ENCODE data around the gene USH2A.

Gene USH2A

DNA sequence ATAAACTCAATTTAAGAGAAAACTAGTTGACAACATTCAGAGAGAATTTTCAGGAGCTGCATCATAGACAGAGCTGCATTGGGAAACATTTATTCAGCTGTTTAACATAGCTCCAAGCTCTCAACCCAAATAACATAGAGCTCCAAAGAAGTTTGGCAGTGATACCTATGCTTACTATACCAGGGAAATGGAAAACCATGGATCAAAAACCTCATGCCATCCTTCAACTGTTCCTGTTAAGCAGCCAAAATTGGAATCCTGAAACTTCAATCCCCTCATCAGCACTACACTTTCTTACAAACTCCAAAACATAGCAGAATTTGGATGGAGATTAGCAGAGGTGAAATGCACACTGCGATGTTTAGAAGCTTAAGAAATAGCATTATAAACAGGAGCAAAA is 164.4 kb downstream of the USH2A start:
- no peak for DNase-seq

DNA sequence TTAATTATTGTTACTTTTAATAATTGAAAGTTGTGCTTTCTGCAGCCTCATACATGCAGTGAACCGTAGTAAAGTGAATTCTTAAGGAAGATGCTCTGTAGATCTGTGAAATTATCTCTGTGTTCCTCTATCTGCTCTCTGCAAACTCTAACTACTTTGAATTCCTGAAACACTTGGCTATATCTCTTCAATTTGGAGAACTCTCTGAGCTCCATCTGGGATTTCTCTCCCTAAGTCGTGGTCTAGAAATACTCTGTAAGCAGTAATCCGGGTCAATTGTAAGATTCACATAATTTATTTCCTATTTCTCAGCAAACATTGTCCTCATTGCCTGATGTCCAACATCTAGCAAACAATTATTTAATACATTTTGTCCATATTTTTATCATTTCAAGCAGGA is 164.9 kb downstream of the USH2A start:
- no peak for DNase-seq

- no peak for DNase-seq
Observed at GRCh38 chr1:216250861-216251260, 172.4 kb downstream of the USH2A start.

- DNase-seq, result no peak
Observed at GRCh38 chr1:216248628-216249027, 174.6 kb downstream of the USH2A start.

- no peak for DNase-seq
Observed at GRCh38 chr1:216247937-216248336, 175.3 kb downstream of the USH2A start.

DNA sequence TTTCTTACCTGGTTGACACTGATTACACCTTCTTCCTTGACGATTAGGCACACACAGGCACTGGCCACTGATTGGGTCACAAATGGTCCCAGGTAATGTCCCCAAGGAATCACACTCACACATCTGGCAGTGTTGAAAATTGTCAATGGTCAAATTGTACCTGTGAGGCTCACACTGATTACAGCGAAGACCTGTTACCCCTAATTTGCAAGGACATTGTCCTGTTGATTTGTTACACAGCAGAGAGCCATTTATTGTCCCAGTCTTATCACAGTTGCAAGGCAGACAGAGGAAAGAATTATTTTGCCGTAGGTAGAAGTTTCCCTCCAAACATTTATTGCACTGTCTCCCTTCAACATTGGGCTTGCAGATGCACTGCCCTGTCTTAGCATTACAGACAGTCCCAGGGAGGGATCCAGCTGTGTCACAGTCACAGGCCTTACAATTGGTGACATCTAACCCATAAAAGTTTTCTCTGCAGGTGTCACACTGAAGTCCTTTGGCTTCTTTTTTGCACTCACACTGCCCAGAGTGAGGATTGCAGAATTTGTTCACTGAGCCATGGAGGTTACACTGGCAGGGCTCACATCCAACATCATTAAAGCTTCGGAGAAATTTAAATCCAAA is 176.6 kb downstream of the USH2A start:
- no peak for DNase-seq

- no peak for DNase-seq
Observed at GRCh38 chr1:216238844-216239243, 184.4 kb downstream of the USH2A start.

DNA sequence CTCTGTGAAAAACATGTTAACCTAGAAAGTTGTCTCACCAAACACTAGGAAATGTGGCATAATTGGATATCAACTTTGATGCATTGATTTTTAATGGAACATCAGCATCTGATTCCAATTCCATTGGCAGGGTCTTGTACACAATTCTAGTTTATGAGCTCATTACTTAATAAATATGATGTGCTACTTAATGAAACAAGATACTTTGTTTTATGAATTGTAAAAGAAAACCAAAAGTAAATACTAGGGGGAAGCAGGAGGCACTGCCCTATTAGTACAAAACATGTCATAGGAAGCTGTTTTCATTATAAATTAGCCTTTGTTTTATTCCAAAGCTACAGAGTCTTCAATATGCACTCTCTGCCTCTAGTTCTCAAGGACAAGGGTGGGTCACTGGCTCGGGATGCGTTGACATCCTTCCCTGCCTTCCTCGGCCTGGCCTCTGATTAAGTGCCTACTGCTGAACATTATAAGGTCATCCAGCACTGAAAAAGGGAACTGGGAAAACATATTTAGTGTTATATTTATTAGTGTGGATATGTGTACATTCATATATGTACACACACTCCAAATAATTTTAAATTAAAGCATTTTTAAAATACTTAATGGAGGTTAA is 185.2 kb downstream of the USH2A start:
- no peak for DNase-seq

DNA sequence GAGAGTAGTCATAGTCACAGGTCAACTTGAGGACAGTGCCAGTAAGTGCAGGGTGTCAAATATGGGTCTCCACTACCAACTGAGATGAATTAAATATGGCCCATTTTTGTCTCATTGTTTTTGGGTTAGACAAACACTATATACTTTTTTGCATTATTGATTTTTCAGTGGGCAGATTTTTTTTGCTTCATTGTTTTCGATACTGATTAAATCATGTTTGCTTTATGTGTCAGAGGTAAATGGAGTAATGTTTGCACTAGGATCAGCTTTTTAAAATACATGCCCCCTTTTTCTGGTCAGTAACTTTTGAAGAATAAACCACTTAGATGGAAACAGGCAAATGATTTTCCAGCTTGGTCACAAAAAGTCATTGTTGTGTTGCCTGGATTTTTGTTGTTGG is 199.0 kb downstream of the USH2A start:
- DNase-seq, result no peak

- DNase-seq, result no peak
Observed at GRCh38 chr1:216223486-216223885, 199.8 kb downstream of the USH2A start.

DNA sequence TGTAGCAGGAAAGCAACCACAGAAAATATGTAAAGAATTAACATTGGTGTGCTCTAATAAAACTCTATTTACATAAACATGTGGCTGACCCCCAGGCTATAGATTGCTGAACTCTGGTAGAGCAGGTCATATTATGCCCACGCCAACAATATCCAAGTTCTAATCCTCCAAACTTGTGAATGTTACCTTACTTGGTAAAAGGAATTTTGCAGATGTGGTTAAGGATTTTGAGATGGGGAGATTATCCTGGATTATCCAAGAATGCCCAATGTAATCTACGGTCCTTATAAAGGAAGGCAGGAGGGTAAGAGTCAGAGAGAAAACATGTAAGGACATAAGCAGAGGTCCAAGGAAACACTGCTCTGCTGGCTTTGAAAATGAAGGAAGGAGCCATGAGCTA is 201.0 kb downstream of the USH2A start:
- no peak for DNase-seq

- no peak for DNase-seq
Observed at GRCh38 chr1:216221260-216221700, 202.0 kb downstream of the USH2A start.

DNA sequence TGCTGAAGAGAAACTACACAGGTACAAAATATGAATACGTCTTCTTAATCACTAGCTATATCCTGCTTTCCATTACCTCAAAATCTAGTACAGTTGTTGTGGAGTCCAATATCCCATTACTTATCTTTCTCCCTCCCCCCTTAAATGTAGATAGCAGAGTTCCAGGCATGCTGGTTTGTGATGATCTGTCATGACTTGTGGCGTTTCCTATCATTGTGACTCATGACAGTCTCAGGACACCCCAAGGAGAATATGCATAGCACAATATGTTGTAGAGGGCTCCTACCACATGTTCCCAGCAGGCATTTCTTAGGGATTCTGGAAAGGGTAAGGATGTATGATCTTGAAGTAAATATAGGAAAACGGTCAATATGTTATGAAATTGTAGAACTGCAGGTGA is 206.9 kb downstream of the USH2A start:
- DNase-seq, result no peak

- no peak for DNase-seq
Observed at GRCh38 chr1:216215169-216215568, 208.1 kb downstream of the USH2A start.

GRCh38 chr1:216212826-216213225 is 210.4 kb downstream of the USH2A start:
- no peak for DNase-seq

GRCh38 chr1:216210081-216210480 is 213.2 kb downstream of the USH2A start:
- no peak for DNase-seq

DNA sequence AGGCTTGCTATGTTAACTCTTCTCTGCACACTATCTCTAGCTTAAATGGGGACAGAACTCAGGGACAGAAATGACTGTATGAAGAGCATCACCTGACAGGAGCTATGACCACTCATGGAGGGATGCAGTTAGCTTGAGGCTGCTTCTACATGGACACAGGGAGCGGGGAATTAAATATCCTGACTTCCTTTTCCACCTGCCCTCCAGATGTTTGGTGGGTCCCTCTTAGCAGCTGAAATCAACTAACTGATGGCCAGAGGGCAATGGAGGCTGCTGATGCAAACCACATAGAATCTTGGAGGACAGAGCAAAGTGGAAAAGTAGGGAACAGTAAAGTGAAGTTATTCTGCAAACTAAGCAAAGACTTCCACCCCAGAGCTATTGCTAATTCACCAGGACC is 214.1 kb downstream of the USH2A start:
- DNase-seq, result no peak

- DNase-seq, result no peak
Observed at GRCh38 chr1:216207154-216207553, 216.1 kb downstream of the USH2A start.

- DNase-seq, result no peak
Observed at GRCh38 chr1:216205176-216205575, 218.1 kb downstream of the USH2A start.

GRCh38 chr1:216201946-216202345 is 221.3 kb downstream of the USH2A start:
- DNase-seq, result no peak

- DNase-seq, result no peak
Observed at GRCh38 chr1:216200941-216201340, 222.3 kb downstream of the USH2A start.

GRCh38 chr1:216194721-216195120 is 228.5 kb downstream of the USH2A start:
- DNase-seq, result no peak

DNA sequence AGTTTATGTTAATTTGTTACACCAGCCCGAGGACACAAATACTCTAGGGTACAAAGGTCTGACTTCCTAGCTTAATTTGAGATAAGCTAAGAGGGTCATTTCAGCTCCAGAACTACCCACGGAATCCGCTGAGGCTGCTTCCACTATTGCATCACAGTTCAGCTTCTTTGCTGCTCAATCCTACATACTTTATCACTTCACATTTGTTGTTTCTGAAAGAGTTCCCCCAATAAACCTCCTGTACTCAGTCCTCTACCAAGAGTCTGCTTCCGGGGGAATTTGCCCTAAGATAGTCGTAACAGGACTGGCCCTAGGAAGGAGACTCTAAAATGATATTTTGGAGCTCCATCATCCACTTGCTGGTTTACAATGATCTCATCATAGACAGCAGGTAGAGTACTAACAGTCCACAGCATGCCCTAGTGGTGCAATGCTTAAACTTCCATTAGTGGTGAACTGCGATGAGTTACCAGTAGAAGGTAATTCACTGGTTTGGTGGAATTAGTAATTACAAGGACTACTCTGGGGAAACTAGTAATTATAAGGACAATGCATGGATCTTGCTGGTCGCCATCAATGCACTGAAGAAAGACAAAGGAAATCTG is 229.3 kb downstream of the USH2A start:
- no peak for DNase-seq

- DNase-seq, result no peak
Observed at GRCh38 chr1:216190438-216190837, 232.8 kb downstream of the USH2A start.

DNA sequence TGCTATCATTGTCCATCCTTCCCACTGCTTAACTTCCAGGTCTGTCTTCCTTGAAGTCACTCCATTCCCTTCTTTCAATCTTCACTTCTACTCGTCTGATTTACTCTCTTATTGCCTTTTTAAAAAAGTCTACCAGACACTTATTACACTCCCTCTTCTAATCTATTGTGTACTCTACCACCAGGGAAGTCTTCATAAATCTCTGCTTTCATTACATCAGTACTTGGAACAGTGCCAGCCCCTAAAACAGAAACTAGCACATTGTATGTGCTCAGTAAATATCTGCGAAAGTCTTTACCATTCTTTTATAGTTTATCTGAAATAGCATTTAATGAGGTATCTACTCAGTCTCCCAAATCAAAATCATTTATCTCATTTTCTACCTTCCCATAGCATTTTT is 236.4 kb downstream of the USH2A start:
- no peak for DNase-seq

Data from activated gamma-delta T cell treated with Interleukin-2 at 50 U/mL for 16 hours (primary cell).